Measurements from ENCODE around the gene ZNF597.

ZNF597 gene

DNA sequence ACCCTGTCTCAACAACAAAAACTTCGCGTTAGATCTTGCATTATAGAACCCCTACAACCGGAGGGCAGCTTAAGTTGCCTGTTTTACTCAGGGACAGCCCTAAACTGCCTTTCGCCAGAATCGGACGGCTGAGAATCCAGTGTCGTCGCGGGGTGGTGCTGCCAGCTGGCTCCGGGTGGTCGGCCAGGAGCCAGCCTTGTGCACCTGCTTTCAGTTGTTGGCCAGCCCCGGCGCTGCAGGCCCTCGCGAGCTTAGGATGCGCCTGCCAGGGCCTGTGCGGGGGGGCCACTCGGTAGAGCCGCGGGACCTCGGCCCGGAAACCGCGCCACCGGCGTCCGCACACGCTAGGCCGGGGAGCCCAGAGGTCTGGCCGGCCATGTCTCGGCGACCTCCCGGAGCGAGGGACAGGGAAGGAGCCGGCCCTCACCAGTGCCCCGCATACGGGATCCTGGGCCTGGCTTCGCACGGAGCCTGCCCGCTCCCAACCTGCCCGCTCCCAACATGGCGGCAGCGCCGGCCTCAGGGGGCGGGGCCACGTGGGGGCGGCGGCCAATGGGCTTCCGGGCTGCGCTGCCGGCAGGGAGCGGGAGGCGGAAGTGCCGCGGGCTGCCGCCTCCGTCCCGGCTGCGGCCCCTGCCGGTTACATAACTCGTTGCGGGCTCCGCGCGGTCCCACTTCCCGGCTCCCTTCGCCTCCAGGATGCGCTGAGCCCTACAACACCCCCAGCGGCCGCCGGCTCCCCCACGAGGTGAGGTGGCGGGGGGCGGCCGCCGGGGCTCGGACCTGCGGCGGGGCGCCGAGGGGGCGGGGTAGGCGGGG is 14.3 kb upstream of the ZNF597 start:
- peak; percentile 82 to 83 for DNase-seq (ENCODE audit: low read depth in 1 of 2, low spot score in 1 of 2)

DNA sequence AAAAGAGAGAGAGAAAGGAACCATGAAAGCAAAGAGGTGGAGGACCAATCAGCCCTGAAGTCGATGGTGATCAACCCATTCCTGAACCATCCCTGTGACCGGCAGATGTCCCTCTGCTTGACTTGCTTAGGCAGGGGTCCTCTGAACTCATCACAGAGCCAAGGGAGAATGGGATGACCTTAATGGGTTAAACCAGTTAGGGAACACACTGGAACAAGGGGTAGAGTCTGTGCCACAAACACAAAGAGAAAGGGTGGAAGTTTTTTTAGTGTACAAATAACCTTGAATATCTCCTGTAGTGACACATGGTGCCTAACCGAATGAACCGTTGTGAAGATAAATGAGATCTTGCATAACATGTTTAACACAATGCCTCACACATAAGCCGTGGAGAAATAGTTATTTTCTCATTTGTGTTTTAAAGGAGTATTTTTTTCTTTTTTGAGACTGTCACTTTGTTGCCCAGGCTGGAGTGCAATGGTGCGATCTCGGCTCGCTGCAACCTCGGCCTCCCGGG is 11.4 kb upstream of the ZNF597 start:
- DNase-seq (ENCODE audit: low read depth in 1 of 2, low spot score in 1 of 2): no peak

DNA sequence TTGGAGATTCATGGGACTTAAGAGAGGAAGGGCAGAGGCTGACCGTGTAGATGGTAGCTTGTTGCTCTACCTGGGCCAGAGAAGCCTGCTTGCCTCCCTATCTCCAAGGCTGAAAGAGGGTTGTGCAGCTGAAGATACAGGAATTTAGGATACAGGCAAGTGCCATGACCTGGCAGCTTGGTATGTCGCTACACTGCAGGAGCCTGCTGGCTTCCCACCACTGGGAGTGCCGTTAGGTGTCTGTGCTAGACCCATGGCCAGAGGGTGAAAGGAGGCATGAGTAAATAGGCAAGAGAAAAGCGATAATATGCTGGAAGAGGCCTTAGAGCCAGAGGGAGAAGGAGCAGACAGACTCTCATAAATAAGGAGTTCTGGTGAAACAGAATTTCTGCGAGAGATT is 10.8 kb upstream of the ZNF597 start:
- no peak for DNase-seq (ENCODE audit: low read depth in 1 of 2, low spot score in 1 of 2)

DNA sequence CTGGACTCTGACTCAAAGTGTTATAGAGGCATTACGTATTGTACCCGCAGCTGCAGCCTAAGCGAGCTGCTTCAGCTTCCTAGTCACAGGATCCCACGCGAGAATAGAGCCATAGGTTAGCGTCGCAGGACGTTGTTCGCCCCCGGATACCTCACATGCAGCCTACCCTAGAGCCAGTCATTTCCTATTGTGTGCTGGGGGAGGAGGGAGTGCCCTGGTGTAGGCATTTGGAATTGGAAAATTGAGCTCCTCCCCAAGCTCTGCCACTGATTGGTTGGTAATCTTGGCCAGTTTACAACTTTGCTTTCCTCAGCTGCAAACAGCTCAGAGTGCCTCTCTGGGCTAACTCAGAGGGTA is 706 bp upstream of the ZNF597 start:
- DNase-seq (ENCODE audit: low read depth in 1 of 2, low spot score in 1 of 2): no peak

GRCh38 chr16:3439637-3440036 is 3.7 kb downstream of the ZNF597 start:
- DNase-seq (ENCODE audit: low read depth in 1 of 2, low spot score in 1 of 2): no peak

DNA sequence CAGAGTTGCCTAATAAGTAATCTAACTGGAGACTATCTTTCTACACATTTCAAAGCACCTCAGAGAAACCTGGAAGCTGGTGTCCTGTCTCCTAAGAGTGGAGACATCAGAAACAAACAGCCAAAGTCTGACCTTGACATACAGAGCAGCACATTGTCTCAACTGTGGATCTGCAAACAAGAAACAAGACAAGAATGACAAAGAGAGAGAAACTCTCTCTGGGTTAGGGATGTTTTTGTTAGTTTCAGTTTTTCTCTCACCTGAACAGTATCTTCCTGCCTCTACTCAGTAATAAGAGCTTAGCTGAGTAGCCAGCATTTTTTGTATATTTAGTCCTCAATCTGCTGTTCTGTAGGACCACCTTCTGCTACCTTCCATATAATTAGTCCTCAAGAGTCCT is 8.9 kb downstream of the ZNF597 start:
- no peak for DNase-seq (ENCODE audit: low read depth in 1 of 2, low spot score in 1 of 2)

DNA sequence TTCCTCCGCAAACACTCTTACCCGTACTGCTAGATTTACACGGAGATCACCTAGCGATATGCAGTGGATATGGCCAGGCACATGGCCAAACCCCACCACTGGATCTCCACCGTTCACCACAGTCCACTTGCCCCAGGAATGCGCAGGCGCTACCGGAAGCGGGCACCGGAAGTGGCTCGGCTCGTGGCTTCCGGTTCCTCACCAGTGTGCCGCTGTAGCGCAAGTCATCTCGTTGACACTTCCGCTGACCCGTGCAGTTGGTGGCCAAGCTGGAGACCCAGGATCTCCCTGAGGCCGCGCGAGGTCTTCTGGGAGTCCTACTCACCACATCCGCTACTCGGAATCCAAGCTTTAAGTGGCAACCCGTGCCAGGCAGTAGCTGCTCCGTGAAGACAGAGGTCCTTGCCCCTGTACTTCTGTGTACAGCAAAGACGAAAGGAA is 11.5 kb downstream of the ZNF597 start:
- peak; percentile 24 to 63 for DNase-seq (ENCODE audit: low read depth in 1 of 2, low spot score in 1 of 2)

- no peak for DNase-seq (ENCODE audit: low read depth in 1 of 2, low spot score in 1 of 2)
Observed at GRCh38 chr16:3413730-3414379, 29.4 kb downstream of the ZNF597 start.

DNA sequence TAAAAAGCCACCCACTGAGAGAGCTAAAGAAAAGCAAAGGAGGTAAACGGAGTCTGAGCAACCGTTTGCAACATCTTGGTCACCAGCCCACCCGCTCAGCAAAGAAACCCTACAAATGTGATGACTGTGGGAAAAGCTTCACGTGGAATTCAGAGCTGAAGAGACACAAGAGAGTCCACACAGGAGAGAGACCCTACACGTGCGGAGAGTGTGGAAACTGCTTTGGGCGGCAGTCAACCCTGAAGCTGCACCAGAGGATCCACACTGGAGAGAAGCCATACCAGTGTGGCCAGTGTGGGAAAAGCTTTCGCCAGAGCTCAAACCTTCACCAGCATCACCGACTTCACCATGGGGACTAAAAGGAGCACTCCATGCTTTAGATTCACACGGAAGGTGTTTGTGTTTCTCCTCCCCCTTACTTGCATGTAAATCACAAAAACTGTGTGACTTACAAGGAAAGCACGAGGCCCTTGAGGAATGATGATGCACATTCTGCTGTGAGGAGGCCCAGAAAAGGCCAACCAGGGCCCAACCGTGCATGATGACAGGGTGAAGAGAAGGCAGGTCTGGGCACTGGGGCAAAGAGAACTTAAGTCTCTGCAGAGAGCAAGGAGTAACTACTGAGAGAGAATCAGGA is 34.6 kb downstream of the ZNF597 start:
- no peak for DNase-seq (ENCODE audit: low read depth in 1 of 2, low spot score in 1 of 2)

DNA sequence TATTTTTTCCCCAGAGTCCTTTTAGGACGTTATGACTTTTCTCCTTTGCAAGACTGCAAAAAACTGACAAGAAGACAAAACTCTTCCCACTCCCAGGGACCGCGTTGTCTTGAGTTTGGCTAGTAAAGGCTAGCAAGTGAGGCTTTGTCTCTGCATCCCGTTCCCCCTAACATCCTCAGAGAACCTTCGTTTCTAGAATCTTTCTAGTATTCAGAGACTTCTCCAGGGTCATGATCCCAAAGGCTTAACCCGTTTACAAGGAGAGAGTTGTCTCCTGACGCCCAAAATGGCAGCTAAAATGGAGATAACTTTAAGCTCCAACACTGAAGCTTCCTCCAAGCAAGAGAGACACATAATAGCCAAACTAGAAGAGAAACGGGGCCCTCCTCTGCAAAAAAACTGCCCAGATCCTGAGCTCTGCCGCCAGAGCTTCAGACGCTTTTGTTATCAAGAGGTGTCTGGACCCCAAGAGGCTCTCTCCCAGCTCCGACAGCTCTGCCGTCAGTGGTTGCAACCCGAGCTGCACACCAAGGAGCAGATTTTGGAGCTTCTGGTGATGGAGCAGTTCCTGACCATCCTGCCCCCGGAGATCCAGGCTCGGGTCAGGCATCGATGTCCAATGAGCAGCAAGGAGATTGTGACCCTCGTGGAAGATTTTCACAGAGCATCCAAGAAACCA is 41.4 kb downstream of the ZNF597 start:
- no peak for DNase-seq (ENCODE audit: low read depth in 1 of 2, low spot score in 1 of 2)

GRCh38 chr16:3400779-3401688 is 42.3 kb downstream of the ZNF597 start, which contains the start of the genes ZNF174 and ZSCAN32:
ZNF174 (plus strand) TSS chr16:3401215; CDS start chr16:3402005, 790 bp downstream.
ZSCAN32 (minus strand) TSS chr16:3401004; CDS start chr16:3397557, 3,447 bp downstream.
- DNase-seq (ENCODE audit: low read depth in 1 of 2, low spot score in 1 of 2): peak; percentile 90 to 99

GRCh38 chr16:3400446-3400778 is 42.9 kb downstream of the ZNF597 start:
- DNase-seq (ENCODE audit: low read depth in 1 of 2, low spot score in 1 of 2): no peak

GRCh38 chr16:3389663-3390338 is 53.5 kb downstream of the ZNF597 start:
- no peak for DNase-seq (ENCODE audit: low read depth in 1 of 2, low spot score in 1 of 2)

DNA sequence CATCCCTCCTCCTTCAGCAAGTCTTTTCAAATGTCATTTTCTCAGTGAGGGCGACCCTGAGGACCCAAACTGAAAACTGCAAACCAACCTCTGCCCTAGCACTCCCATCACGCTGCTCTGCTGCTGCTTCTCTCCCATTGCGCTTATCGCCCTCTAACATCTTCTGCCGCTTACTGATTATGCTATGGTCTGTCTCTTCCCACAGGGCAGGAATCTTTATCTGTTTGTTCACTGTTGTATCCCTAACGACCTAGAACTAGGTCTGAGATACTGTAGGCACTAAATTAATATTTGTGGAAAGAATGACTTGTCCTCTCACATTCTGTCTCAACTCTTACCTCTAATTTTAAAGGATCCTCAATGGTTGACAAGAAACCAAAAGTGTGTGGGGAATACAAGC is 55.0 kb downstream of the ZNF597 start:
- no peak for DNase-seq (ENCODE audit: low read depth in 1 of 2, low spot score in 1 of 2)

DNA sequence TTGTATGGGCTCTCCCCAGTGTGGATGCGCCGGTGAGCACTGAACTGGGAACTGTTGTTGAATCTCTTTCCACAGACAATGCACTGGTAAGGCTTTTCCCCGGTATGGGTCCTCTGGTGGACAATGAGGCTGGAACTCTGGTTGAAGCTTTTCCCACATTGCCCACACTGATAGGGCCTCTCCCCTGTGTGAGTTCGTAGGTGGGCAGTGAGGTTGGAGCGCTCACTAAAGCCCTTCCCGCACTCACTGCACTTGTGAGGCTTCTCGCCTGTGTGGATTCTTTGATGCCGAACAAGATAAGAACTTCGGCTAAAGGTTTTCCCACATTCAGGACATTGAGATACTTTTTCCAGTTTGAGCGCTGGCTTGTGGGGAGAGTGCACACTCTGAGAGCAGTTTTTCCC is 60.3 kb downstream of the ZNF597 start:
- no peak for DNase-seq (ENCODE audit: low read depth in 1 of 2, low spot score in 1 of 2)

Data from activated CD4-positive, alpha-beta T cell treated with anti-CD3 and anti-CD28 coated beads, Interleukin-2, amount 50 U/mL, for 24 hours (primary cell).